ENCODE data around the gene DVL2.

DNA sequence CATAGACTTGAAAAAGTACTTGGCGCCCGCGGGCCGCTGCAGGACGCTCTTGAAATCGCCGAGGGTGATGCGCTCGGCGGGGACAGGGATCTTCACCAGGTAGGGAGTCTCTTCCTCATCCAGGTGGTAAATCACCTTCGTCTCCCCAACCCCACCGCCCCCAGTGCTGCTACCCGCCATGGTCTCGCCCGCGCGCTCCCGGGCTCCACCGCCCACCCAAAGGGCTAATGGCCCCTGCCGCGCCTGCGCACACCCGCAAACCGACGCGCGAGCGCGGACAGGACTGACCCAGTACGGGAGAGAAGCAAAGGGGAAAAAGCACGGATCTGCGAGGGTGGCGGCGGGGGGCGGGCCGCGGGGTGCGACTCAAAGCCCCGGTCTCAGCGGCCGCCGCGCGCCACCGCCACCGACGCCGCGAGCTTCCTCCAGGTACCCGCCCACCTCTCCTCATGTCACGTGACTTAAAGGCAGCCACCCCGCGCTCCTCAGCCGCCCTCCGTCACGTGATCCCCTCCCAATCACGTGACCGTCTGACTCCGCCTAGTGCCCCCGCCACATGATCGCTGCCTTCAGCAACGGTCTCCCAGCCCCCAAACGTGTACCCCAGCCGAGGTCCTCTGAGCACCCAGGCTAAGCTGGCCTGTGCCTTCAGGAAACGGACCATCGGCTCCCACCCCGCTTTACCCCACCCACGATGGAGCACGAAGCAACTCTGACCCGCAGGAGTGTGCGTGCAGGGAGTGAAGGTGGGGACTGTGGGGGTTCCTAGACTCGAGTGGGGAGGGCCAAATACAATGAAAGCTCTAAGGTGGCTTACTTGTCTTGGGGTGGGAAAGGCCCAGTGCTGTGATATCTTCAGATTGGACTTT, at the start of gene DVL2:
- TF ChIP-seq, protein P1, sequence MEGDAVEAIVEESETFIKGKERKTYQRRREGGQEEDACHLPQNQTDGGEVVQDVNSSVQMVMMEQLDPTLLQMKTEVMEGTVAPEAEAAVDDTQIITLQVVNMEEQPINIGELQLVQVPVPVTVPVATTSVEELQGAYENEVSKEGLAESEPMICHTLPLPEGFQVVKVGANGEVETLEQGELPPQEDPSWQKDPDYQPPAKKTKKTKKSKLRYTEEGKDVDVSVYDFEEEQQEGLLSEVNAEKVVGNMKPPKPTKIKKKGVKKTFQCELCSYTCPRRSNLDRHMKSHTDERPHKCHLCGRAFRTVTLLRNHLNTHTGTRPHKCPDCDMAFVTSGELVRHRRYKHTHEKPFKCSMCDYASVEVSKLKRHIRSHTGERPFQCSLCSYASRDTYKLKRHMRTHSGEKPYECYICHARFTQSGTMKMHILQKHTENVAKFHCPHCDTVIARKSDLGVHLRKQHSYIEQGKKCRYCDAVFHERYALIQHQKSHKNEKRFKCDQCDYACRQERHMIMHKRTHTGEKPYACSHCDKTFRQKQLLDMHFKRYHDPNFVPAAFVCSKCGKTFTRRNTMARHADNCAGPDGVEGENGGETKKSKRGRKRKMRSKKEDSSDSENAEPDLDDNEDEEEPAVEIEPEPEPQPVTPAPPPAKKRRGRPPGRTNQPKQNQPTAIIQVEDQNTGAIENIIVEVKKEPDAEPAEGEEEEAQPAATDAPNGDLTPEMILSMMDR (IDR thresholded peaks at IDR 0.05; ENCODE audit: extremely low read depth in 1 of 2, insufficient read depth in 1 of 2, low read depth in 1 of 2, low read length in 2 of 2), result no peak
- TF ChIP-seq EZH2 (IDR thresholded peaks at IDR 0.05; ENCODE audit: borderline replicate concordance, low read depth, low read length, severe bottlenecking), result no peak

All from endothelial cell of umbilical vein (primary cell).